ENCODE data around the gene PACSIN1. TPM values are rescaled to one million over a fixed set of nuclear protein-coding genes. Genes with fewer than 3 reads are reported as not detected.

The PACSIN1 gene
- total and polyA plus RNA-seq, 8 donors: 0.09 to 0.51 (median 0.25) TPM; not detected in 1

- H3K9me3 ChIP-seq: no peaks in the 10 kb centered on the region
- H3K4me3 ChIP-seq: no peak overlapping the region
- DNase-seq: peak in 2 of 4 donors; percentile 69 to 86
- intact Hi-C loops (cut with DNase I): no loop called here
- no peak for TF ChIP-seq CTCF (IDR thresholded peaks at IDR 0.05)
- no peaks in the 10 kb centered on the region for H3K27me3 ChIP-seq
- no peaks in the 10 kb centered on the region for H3K36me3 ChIP-seq
- no peaks in the 10 kb centered on the region for H3K4me1 ChIP-seq
- no peak overlapping the region for H3K27ac ChIP-seq
- peak; percentile 19 for ATAC-seq
Measured at GRCh38 chr6:34580707-34581560, 115.1 kb downstream of the PACSIN1 start.

- Histone ChIP-seq H3K36me3 (peaks cover 0 to under 1% of the 10 kb centered on the region in 2 donors), H3K4me1 (no peaks in the 10 kb centered on the region), H3K9me3 (no peaks in the 10 kb centered on the region), H3K4me3 (no peak overlapping the region), H3K27ac (no peak overlapping the region), H3K27me3 (no peaks in the 10 kb centered on the region)
- TF ChIP-seq CTCF (IDR thresholded peaks at IDR 0.05): no peak
- ATAC-seq (no peak), DNase-seq (no peak)
- intact Hi-C loops (cut with DNase I): no loop called here
Measured at GRCh38 chr6:34581561-34581920, 115.7 kb downstream of the PACSIN1 start.

- ATAC-seq (no peak), DNase-seq (no peak)
- H3K4me1 ChIP-seq: no peaks in the 10 kb centered on the region
- no peak overlapping the region for H3K4me3 ChIP-seq
- intact Hi-C loops (cut with DNase I): no loop called here
- H3K27me3 ChIP-seq: no peaks in the 10 kb centered on the region
- no peaks in the 10 kb centered on the region for H3K9me3 ChIP-seq
- H3K27ac ChIP-seq: no peak overlapping the region
- no peak for TF ChIP-seq CTCF (IDR thresholded peaks at IDR 0.05)
- H3K36me3 ChIP-seq: peaks cover 0 to 14% of the 10 kb centered on the region in 2 donors
Measured at GRCh38 chr6:34583461-34583860, 117.6 kb downstream of the PACSIN1 start.

- intact Hi-C loops (cut with DNase I): no loop called here
- Histone ChIP-seq H3K27ac (no peak overlapping the region), H3K9me3 (no peaks in the 10 kb centered on the region), H3K27me3 (no peaks in the 10 kb centered on the region), H3K36me3 (peaks cover 0 to 20% of the 10 kb centered on the region in 2 donors), H3K4me3 (no peak overlapping the region), H3K4me1 (no peaks in the 10 kb centered on the region)
- TF ChIP-seq CTCF (IDR thresholded peaks at IDR 0.05): no peak
- ATAC-seq (no peak), DNase-seq (no peak)
Measured at GRCh38 chr6:34583861-34584604, 118.2 kb downstream of the PACSIN1 start.

- ATAC-seq: no peak
- H3K4me1 ChIP-seq: no peaks in the 10 kb centered on the region
- no peak for DNase-seq
- H3K4me3 ChIP-seq: no peak overlapping the region
- intact Hi-C loops (cut with DNase I): no loop called here
- no peaks in the 10 kb centered on the region for H3K9me3 ChIP-seq
- no peak overlapping the region for H3K27ac ChIP-seq
- peaks cover 0 to 26% of the 10 kb centered on the region in 2 donors for H3K36me3 ChIP-seq
- H3K27me3 ChIP-seq: no peaks in the 10 kb centered on the region
- no peak for TF ChIP-seq CTCF (IDR thresholded peaks at IDR 0.05)
Measured at GRCh38 chr6:34584694-34585093, 118.8 kb downstream of the PACSIN1 start.

Measured in left lung (tissue), 10 donors.